ENCODE results near the gene AOPEP.

- TF ChIP-seq CTCF (conservative IDR thresholded peaks at IDR 0.05): no peak
- no peak for TF ChIP-seq ZFX (IDR thresholded peaks at IDR 0.05)
Observed at GRCh38 chr9:94875300-94876020, 149.0 kb downstream of the AOPEP start.
